Measurements from ENCODE around the gene PGM3.
"Not testable (repeated sequence)": the region's sequence is repeated elsewhere in the genome, so short reads cannot be mapped to it uniquely, and the experiment has no call there.

The PGM3 gene, protein sequence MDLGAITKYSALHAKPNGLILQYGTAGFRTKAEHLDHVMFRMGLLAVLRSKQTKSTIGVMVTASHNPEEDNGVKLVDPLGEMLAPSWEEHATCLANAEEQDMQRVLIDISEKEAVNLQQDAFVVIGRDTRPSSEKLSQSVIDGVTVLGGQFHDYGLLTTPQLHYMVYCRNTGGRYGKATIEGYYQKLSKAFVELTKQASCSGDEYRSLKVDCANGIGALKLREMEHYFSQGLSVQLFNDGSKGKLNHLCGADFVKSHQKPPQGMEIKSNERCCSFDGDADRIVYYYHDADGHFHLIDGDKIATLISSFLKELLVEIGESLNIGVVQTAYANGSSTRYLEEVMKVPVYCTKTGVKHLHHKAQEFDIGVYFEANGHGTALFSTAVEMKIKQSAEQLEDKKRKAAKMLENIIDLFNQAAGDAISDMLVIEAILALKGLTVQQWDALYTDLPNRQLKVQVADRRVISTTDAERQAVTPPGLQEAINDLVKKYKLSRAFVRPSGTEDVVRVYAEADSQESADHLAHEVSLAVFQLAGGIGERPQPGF

GRCh38 chr6:83192871-83193746, at the start of gene PGM3, which contains the start of gene RWDD2A:
TSS of gene PGM3 (minus strand) at chr6:83193265. CDS start at chr6:83191012, 2,253 bp downstream.
TSS of gene RWDD2A (plus strand) at chr6:83193357. CDS start at chr6:83194452, 1,095 bp downstream.
- DNase-seq, result peak; percentile 70

DNA sequence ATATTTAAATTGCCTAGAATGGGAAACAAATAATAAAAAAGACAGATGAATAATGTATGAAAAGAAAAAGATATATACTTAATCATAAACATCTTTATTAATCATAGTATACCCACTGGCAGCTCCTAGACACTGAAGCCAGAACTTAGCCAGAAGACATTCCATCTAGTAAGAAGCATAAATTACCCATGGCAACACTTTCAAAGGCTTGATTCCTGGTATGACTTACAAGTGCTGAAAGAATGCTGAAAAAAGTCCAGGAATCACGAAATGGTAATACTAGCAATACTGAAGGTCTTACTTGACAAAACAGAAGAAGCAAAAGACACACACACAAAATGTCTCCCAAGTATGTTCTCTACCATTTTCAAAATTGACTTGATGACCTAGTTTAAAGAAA, 38.1 kb upstream of the PGM3 start:
- no peak for DNase-seq

DNA sequence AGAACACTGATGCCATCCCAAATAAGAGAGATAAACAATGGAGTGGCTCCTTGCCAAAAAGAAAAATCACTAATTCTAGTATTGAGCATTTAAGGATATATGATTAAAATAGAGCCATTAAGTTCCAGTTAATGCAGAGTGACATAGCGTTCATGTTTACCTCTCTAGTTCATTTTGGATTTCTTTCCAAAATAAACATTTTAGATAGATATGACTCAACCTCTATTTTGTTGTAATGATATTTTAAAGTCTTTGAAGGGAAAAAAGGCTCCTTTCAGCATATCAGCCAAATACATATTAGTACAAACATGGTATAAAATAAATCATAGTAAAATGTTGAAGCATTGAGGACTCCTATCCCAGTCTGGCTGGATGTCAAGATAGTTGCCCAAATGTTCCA, 33.5 kb upstream of the PGM3 start:
- DNase-seq, result no peak

GRCh38 chr6:83221889-83222479, 28.9 kb upstream of the PGM3 start:
- DNase-seq, result peak; percentile 3

DNA sequence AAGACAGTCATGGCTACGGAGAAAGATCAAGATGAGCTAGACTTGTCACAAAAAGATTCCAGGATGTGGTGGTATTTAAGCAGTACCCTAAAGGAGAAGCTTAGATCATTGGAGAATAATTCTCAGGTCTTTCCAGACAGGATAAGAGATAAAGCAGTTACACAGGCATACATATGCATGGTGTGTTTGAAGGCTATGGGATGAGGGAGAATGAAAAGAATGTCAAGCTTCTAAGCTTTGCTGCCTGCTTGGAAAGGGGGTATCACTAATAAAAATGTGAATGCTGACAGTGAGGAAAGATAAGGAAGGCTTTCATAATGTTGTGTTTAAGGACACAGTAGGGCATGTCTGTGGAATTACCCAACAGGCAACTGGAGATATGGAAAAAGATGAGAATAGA, 28.2 kb upstream of the PGM3 start:
- no peak for DNase-seq

DNA sequence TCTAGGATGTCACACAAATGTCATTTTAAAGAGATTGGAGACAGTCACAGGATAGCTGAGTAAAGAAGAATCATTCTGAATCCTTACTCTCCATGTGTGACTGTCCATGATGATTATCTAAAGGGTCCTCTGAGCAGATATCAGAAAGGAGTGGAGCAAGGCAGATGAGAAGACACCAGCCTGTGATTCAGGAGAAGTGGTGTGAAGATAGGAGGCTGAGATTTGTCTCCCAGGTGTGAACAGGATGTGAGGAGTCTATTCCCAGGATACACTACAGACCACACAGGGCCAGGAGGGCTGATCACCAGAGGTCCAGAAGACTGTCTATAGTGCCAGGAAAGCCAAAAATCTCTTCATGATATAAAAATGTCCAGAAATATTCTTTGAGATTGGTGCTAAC, 27.1 kb upstream of the PGM3 start:
- DNase-seq, result no peak

DNA sequence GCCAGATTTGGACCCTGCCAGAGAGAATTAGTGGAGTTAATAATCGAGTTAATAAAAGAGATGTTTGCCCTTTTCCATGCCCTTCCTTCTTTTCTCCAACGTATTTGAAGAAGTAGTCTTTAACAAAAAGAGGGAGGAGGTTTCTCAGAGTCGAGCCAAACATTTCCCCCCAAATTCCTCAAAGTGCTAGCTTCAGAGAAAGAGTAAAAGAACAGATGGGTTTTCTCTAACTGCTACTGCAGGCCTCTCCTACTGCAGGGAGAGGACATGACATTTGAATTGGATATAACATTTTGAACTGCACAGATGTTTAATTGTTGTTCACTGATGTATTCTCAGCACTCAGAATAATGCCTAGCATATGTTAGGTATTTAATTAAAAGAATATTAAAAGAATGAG, 25.6 kb upstream of the PGM3 start:
- no peak for DNase-seq

DNA sequence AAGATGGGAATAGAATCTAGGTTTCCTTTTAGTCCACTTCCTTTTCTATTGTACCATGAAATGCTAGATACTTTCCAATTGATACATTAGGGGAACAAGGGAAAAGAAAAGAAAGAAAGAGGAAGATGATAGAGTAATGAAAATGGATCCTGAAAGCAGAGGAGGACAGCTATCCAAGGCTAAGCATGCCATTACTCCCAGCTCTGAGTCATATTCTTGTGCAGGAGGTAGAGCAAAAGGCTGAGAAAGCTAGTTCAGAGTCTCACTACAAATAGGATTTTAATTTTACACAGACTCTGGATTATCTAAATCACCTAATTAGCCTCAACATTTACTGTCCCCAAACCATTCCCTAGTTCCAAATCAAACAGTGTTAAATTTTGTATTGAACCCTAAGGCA, 23.7 kb upstream of the PGM3 start:
- DNase-seq, result no peak

DNA sequence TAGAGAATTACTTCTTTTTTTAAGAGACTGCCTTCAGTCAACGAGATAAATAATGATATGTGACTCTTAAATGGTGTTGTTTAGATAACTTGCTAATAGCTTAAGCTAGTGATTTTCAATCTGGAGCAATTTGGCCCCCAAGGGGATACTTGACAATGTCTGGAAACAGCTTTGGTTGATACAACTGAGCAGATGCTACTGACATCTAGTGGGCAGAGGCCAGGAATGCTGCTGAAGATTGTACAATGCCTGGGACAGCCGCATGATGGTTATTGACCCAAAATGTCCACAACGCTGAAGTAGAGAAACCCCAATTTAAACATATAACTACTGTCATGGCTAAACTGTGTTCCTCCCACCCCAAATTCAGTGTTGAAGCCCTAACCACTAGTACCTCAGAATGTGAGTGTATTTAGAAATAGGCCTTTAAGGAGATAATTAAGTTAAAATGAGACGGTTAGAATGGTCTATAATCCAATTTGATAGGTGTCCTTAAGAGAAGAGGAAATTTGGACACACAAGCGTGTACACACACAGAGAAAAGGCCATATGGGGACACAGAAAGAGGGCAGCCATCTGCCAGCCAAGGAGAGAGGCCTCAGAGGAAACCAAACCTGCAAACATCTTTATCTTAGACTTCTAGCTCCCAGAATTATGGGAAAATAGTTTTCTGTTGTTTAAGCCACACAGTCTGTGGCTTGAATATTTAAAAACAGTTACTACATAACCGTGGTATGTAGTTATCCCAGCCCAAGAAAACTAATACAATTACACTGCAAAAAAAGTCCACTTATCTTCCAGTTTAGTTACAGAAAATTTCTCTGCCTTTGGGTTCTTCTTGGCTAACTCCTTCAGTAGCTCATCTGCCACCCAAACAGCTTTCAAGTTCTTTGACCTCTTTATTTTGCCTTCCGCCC, 22.3 kb upstream of the PGM3 start:
- peak; percentile 56 for DNase-seq

GRCh38 chr6:83202031-83202430, 9.0 kb upstream of the PGM3 start:
- no peak for DNase-seq

DNA sequence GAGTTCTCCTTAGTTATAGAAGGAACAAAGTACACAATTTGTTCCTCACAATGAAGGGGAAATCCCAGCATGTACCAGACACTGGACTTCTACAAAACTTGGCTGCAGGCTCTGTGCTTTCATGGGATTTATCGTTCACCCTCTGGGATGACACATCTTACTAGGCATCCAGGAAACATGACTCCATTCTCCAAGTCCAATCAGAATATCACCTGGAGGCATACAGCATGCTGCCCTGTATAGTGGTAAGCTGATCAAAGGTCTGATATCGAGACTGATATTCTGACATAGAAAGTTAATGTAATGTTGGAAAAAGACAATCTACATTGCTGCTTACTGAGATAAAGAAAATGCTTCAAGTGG, 6.8 kb upstream of the PGM3 start:
- DNase-seq, result no peak

DNA sequence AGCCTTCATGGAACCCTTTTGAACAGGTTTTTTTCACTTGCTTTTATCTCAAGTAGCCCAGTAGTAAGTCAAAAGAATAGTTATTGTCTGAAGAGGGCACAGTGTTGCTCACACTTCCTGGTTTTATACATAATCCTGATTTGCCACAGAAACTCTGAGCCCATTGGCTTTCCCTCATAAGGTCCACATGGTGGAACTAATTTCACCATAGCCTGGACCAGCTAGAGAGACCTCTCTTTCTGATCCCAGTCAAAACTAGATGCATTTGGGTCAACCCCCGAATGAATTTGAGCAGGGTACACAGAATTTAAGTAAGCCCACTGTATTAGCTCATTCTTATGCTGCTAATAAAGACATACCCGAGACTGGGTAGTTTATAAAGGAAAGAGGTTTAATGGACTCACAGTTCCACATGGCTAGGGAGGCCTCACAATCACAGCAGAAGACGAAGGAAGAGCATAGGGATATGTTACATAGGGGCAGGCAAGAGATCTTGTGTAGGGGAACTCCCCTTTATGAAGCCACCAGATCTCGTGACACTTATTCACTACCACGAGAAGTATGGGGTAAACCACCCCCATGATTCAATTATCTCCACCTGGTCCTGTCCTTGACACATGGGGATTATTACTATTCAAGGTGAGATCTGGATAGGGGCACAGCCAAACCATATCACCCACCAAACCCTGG, 6.3 kb upstream of the PGM3 start:
- no peak for DNase-seq

DNA sequence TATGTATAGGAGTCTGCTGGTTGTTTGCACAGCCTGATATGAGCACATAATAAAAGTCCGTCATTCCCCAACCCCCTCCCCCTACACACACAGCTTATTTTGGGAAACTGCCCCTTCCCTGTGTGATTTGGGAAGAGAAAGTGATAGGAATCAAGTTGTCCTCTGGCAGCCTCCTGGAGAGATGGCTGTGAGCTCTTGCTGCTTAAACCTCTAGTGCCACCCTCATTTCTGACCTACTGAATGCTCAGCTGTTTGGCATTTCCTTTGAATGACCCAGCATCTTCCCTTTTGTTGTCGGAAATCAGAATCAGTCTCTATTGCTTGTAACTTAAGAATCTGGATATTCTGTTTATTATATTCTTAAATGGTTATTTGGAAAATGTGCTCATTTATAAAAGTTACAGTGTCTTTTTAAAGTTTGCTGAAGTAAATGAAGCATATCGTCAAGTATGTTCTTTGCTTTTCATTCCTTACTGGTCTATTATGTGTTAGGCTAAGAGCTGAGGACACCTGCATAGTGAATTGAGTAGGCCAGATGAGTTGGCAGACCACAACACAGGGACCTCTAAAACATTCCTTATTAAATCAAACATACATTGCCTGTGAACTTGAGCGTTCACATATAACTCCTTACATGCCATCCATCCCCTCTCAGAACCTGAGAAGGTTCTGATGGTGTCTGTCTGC, 5.6 kb upstream of the PGM3 start:
- no peak for DNase-seq

GRCh38 chr6:83193747-83194566, 892 bp upstream of the PGM3 start:
- DNase-seq, result peak; percentile 26

DNA sequence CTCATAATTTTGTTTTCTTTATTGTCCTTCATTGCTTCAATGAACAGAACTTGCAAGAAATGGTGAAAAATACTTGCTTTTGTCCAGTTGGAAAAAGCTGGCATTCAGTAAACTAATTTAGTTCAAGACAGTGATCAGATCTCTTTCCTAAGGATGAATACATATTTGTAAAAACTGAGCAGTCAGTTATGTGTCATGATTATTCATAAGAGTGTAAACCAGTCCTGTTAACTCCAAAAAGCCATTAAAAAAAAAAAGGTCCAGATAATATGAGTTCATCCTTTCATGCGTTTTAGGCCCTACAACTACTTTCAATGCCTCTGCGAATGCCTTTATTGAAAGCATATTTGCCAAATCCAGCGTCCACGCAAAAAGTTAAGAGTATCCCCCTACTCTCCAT, 609 bp downstream of the PGM3 start:
- DNase-seq, result no peak

DNA sequence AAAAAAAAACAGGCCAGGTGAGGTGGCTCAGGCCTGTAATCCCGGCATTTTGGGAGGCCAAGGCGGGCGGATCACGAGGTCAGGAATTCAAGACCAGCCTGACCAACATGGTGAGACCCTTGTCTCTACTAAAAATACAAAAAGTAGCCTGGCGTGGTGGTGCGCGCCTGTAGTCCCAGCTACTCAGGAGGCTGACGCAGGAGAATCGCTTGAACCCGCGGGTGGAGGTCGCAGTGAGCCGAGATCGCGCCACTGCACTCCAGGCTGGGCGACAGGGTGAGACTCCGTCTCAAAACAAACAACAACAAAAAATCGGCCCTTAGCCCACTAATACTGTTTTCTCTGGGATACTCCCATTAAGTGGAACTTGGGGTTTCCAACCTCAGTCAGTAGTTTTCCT, 1.1 kb downstream of the PGM3 start:
- DNase-seq, result not testable (repeated sequence)

- DNase-seq, result no peak
These were observed 2.4 kb downstream of the PGM3 start for GRCh38 chr6:83190626-83191025.

DNA sequence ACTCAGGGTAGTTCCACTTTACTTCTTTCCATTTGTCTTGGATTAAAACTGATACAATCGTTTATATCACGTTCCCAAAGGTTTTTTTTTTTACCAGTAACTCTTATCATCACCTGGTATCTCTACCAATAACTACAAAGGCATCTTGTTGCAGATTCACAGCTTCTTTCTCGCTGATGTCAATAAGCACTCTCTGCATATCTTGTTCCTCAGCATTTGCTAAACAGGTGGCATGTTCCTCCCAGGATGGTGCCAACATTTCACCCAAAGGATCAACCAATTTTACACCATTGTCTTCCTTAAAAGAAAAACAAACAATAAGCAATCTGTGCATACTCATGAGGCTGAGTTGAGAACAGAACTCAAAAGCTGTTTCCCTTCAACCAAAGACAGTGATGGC, 4.6 kb downstream of the PGM3 start:
- no peak for DNase-seq

DNA sequence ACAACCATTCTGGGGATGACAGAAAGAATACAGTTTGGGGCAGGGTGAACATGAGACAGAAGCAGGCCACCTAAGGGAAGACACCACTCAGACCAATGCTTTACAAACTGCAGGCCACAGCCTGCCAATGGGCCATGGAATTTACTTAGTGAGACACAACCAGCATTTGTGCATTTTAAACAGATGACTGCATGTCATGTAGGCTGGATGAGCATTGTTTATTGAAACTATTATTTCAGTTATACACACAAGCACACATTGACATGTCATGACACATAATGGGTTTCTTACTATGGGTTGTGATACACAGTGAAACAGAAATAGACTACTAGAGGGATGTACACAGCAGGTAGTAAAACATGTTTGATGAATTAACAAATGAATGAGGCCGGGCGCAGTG, 8.0 kb downstream of the PGM3 start:
- DNase-seq, result no peak
